ENCODE measurements around the gene CPNE8. TPM values are rescaled to one million over a fixed set of nuclear protein-coding genes. Genes with fewer than 3 reads are reported as not detected.

CPNE8 gene
- total RNA-seq, 1 experiment from 2014 or later, result 7.2 TPM

DNA sequence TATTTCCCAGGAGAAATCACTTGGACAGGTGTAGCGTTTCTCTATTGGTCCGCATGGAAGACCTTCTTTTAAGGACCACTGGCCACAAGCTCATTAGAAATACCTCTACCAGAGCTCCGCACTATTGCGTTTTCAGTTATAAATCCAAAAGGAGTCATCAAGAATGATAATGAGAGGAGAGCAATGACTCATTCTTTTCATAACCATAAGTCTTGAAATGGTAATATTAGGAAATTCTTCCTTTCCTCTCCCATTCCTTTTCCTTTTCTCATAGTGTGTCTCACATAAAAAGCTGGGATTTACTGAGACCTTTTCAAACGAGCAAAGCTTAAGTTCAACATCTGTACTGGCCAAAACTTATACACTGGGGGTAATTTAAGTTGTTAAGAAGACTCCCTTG, 215.7 kb downstream of the CPNE8 start:
- intact Hi-C loops (cut with micrococcal nuclease), result no loop called here
- H2AFZ ChIP-seq (ENCODE audit: low read length), result no peak overlapping the region
- no peaks in the 10 kb centered on the region for H3K9me2 ChIP-seq (replicated peaks; ENCODE audit: low read length)
- BruUV-seq (replicated peaks), result no TSS peak
- no peak overlapping the region for H3K27ac ChIP-seq (ENCODE audit: low read length)
- no peaks in the 10 kb centered on the region for H3K27me3 ChIP-seq (ENCODE audit: low read length)
- ATAC-seq (peak; percentile 20), DNase-seq (peak; percentile 53)
- no peak for TF ChIP-seq CTCF (conservative IDR thresholded peaks at IDR 0.05; ENCODE audit: low read depth, low read length)
- TF ChIP-seq EZH2 (IDR thresholded peaks at IDR 0.05; ENCODE audit: low read length, unreplicated experiment), result no peak
- TF ChIP-seq EZH2phosphoT487 (IDR thresholded peaks at IDR 0.05; ENCODE audit: borderline replicate concordance, low read length), result no peak
- H3F3A ChIP-seq (ENCODE audit: low read length, unreplicated experiment), result no peaks in the 10 kb centered on the region
- no peaks in the 10 kb centered on the region for H3K9me3 ChIP-seq (ENCODE audit: low read length)
- H3K36me3 ChIP-seq (ENCODE audit: low read depth, low read length), result no peaks in the 10 kb centered on the region
- no peaks in the 10 kb centered on the region for H4K20me1 ChIP-seq (ENCODE audit: low read length)
- no peak overlapping the region for H3K4me3 ChIP-seq (ENCODE audit: low read length)
- H3K79me2 ChIP-seq (ENCODE audit: low read length), result no peaks in the 10 kb centered on the region
- no peak overlapping the region for H3K4me2 ChIP-seq (ENCODE audit: low read length)
- peaks cover 16% of the 10 kb centered on the region; the same call in 1 of the 2 replicates for H3K4me1 ChIP-seq (ENCODE audit: insufficient read depth, low read length)
- H3K9ac ChIP-seq (ENCODE audit: low read length), result no peak overlapping the region
- ChIA-PET POLR2A (ENCODE audit: unreplicated experiment) (interaction anchor here (0.5 kb wide), 1 partner anchor 241 kb away, joined by 3 read pairs; no protein-coding TSS in a partner anchor), CTCF (interaction anchor here (0.6 kb wide), 1 partner anchor 340 kb away, joined by 3 read pairs; no protein-coding TSS in a partner anchor)

DNA sequence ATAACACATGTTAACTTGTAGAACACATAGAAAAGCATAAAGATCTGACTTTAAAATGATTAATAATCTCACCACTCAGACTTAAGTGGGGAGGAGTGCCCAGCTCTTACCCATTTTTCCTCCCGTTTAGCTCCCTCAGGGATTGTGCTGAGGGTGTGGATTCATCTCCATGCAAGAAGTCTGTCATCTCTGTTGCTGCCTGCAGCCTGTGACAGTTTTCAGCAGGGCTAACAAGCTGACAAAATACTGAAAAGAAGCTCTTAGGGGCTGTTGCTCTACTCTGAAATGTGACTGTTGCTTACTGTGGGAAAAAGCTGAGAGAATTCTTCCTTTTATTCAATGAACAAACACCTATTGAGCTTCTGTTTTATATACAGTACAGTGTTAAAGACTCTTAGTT, 216.2 kb downstream of the CPNE8 start:
- no peaks in the 10 kb centered on the region for H4K20me1 ChIP-seq (ENCODE audit: low read length)
- H3K27me3 ChIP-seq (ENCODE audit: low read length), result no peaks in the 10 kb centered on the region
- no peaks in the 10 kb centered on the region for H3K79me2 ChIP-seq (ENCODE audit: low read length)
- intact Hi-C loops (cut with micrococcal nuclease), result no loop called here
- DNase-seq (no peak), ATAC-seq (no peak)
- no peak overlapping the region for H3K27ac ChIP-seq (ENCODE audit: low read length)
- no peaks in the 10 kb centered on the region for H3K9me2 ChIP-seq (replicated peaks; ENCODE audit: low read length)
- CTCF ChIA-PET, result no interaction called here
- H3K9me3 ChIP-seq (ENCODE audit: low read length), result no peaks in the 10 kb centered on the region
- BruUV-seq (replicated peaks), result no TSS peak
- no peak overlapping the region for H3K4me3 ChIP-seq (ENCODE audit: low read length)
- H3K4me2 ChIP-seq (ENCODE audit: low read length), result no peak overlapping the region
- POLR2A ChIA-PET (ENCODE audit: unreplicated experiment), result interaction anchor here (0.5 kb wide), 1 partner anchor 240 kb away, joined by 3 read pairs; no protein-coding TSS in a partner anchor
- H3F3A ChIP-seq (ENCODE audit: low read length, unreplicated experiment), result no peaks in the 10 kb centered on the region
- H3K9ac ChIP-seq (ENCODE audit: low read length), result no peak overlapping the region
- no peak overlapping the region for H2AFZ ChIP-seq (ENCODE audit: low read length)
- H3K4me1 ChIP-seq (ENCODE audit: insufficient read depth, low read length), result peaks cover 16% of the 10 kb centered on the region; the same call in 1 of the 2 replicates
- TF ChIP-seq EZH2 (IDR thresholded peaks at IDR 0.05; ENCODE audit: low read length, unreplicated experiment), result no peak
- TF ChIP-seq EZH2phosphoT487 (IDR thresholded peaks at IDR 0.05; ENCODE audit: borderline replicate concordance, low read length), result no peak
- no peak for TF ChIP-seq CTCF (conservative IDR thresholded peaks at IDR 0.05; ENCODE audit: low read depth, low read length)
- no peaks in the 10 kb centered on the region for H3K36me3 ChIP-seq (ENCODE audit: low read depth, low read length)

GRCh38 chr12:38682521-38682920, 222.9 kb downstream of the CPNE8 start:
- BruUV-seq (replicated peaks), result no TSS peak
- Histone ChIP-seq H3K27ac (ENCODE audit: low read length) (no peak overlapping the region), H3K9ac (ENCODE audit: low read length) (no peak overlapping the region), H3K4me3 (ENCODE audit: low read length) (no peak overlapping the region), H4K20me1 (ENCODE audit: low read length) (no peaks in the 10 kb centered on the region), H3K9me3 (ENCODE audit: low read length) (no peaks in the 10 kb centered on the region), H3F3A (ENCODE audit: low read length, unreplicated experiment) (no peaks in the 10 kb centered on the region), H3K4me1 (ENCODE audit: insufficient read depth, low read length) (no peaks in the 10 kb centered on the region), H3K36me3 (ENCODE audit: low read depth, low read length) (no peaks in the 10 kb centered on the region), H3K79me2 (ENCODE audit: low read length) (no peaks in the 10 kb centered on the region), H3K27me3 (ENCODE audit: low read length) (no peaks in the 10 kb centered on the region), H3K9me2 (replicated peaks; ENCODE audit: low read length) (no peaks in the 10 kb centered on the region), H2AFZ (ENCODE audit: low read length) (no peak overlapping the region), H3K4me2 (ENCODE audit: low read length) (no peak overlapping the region)
- intact Hi-C loops (cut with micrococcal nuclease), result no loop called here
- POLR2A ChIA-PET (ENCODE audit: unreplicated experiment), result no interaction called here
- DNase-seq (no peak), ATAC-seq (no peak)
- TF ChIP-seq EZH2 (IDR thresholded peaks at IDR 0.05; ENCODE audit: low read length, unreplicated experiment), result no peak
- TF ChIP-seq CTCF (conservative IDR thresholded peaks at IDR 0.05; ENCODE audit: low read depth, low read length), result no peak
- TF ChIP-seq EZH2phosphoT487 (IDR thresholded peaks at IDR 0.05; ENCODE audit: borderline replicate concordance, low read length), result no peak
- CTCF ChIA-PET, result no interaction called here

All from PC-3 (cell line).